HG03060 (cell line): ENCODE data around the gene NEMF.
"Not testable (repeated sequence)": the region's sequence is repeated elsewhere in the genome, so short reads cannot be mapped to it uniquely, and the experiment has no call there.

ENCODE experiments used
- ATAC-seq: cut with Tn5 transposase; IDR thresholded peaks from one replicate; pipeline ENCODE4 v1.9.1; 2021; ENCODE audit warnings: low read depth, moderate number of reproducible peaks; ENCODE audit not compliant: unreplicated experiment

Gene NEMF

DNA sequence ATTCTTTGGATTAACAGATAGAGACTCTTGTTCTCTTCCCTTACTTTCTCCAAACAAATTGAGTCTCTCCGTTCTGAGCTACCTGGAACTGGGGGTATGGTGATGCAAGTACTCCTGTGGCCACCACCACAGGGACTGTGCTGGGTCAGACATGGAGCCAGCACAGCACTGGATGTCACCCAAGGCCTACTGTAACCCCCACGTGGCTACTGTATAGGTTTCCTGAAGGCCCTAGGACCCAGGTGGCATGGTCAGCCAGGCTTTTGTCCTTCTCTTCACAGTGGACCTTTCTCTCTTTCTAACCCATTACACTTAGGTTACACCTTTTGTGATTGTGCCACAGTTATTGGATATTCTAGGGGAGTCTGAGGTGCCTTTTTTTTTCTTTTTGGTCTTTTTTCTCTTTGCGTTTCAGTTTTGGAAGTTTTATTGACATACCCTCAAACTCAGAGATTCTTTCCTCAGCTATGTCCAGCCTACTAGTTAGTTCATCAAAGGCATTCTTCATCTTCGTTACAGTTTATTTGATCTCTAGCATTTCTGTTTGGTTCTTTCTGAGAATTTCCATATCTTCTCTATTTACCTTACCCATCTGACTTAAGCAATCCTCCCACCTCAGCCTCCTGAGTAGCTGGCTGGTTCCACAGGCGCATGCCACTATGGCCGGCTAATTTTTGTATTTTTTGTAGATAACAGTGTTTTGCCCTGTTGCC is 90.6 kb downstream of the NEMF start:
- no peak for ATAC-seq

DNA sequence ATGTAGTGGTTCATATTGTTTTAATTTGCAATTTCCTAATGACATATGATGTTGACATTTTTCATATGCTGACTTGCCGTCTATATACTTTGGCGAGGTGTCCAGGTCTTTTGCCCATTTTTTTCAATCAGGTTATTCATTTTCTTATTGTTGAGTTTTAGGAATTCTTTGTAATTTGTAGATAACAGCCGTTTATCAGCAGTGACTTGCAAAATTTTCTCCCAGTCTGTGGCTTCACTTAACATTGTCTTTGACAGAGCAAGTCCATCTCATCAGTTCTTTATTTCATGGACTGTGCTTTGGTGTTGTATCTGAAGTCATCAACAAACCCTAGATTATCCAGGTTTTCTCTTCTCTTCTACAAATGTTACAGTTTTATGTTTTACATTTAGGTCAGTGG is 97.2 kb downstream of the NEMF start:
- no peak for ATAC-seq

DNA sequence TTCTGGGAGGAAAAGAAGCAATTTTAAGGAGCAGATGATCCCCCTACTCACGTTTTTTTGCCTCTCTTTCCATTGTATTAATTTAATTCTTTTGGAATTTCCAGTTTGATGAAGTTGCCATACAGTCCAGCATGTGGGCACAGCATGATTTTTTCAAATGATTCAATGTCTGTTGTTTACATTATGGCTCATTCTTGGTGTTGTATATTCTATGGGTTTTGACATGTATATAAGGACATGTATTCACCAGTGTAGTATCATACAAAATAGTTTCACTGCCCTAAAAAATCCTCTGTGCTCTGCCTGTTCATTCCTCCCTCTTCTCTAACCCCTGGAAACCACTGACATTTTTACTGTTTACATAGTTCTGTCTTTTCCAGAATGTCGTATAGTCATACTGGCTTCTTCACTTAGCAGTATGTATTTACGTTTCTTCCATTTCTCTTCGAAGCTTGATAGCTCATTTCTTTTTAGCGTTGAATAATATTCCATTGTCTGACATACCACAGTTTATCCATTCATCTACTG is 98.0 kb downstream of the NEMF start:
- ATAC-seq = no peak

DNA sequence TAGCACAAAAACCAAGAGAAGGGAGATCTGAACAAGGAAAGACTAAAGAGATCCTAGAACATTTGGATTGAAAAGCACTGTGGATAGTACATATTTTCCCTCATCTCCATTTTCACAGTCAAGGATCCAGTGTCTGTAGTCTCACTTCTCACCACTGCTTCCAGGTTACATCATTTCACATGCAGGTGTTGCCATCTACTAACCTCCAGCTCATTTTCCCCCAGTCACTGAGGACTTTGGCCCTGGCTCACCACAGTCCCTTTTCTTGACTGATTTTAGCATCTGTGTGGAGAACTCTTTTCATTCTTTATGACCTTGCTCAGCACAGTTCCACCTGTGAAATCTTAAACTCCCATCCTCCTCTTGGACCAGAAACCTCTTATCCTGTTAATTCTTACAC is 106.1 kb downstream of the NEMF start:
- ATAC-seq = not testable (repeated sequence)

DNA sequence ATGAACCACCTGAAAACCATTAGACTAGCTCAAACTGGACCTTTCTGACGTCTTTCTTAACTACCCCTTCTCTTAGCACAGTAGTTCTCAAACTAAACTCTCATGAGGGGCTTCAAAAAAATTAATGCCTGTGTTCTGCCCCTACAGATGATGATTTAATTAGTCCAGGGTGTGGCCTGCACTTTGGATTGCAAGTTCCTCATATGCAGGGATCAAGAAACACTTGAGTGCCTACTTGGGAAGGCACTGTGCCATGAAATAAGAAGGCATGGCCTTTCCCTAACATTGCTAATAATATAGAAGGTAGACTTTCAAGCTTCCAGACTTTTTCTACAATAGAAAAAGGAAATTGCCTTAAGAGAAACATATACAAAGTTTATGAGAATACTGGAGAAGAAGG is 107.4 kb downstream of the NEMF start:
- no peak for ATAC-seq

DNA sequence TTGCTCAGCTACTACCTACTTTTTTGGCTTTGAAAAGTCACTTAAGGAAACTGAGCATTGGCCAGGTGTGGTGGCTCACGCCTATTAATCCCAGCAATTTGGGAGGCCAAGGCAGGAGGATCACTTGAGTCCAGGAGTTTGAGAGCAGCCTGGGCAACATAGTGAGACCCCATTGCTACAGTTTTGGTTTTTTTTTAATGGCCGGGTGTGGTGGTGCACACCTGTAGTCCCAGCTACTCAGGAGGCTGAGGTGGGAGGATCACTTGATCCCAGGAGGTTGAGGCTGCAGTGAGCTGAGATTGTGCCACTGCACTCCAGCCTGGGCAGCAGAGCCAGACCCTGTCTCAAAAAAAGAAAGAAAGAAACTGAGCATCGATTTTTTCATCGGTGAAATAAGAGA is 116.9 kb downstream of the NEMF start:
- not testable (repeated sequence) for ATAC-seq

DNA sequence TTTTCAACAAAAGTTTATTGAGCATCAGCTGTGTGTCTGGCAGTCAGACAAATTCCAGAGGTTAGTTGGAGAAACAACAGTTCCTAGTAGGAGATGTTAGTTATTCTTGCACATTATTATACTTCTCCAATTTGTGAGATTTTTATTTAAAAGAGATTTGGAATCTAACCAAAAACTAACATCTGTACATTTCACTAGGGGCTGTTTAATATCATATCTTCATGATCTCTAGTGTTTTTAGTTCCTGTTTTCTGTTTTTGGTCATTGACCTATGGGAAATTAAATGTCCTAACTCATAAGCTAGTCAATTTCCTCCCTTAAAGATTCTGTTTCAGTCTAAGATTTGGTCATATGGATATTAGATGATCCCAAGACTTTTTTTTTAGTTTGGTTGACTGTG is 118.8 kb downstream of the NEMF start:
- no peak for ATAC-seq

DNA sequence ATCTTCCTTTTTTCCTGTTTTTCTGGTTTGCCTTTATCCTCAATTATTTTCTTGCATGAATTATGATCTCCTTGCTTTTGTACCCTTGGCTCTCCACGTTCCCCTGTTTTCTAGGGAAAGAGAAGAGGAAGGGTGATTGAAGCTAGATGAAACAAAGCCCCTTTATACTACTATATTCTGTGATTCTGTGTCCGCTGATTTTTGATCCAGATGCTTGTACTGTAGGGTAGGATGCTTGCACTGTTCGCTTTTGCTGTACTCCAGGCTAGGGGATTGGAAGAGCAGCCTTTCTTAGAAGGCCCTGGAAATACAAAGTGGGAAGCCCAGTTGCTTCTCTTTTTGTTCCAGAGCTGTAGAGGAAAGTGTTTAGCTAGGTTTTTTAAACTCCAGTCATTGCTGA is 119.7 kb downstream of the NEMF start:
- ATAC-seq = no peak
